GM12864 (cell line): ENCODE measurements around the gene NRTN.

Experiments
- DNase-seq: peaks from one replicate; pipeline ENCODE4 v3.0.0-alpha.2; 2011; ENCODE audit warnings: low read depth
- H3K4me3 ChIP-seq: 2 replicates; pipeline ENCODE4 v1.5.1; 2011; ENCODE audit warnings: mild to moderate bottlenecking, low read depth, low read length, control low read depth
- CTCF ChIP-seq: IDR thresholded peaks from 2 replicates; pipeline ENCODE4 v1.5.1; 2011; ENCODE audit warnings: low read depth, mild to moderate bottlenecking, moderate library complexity, low read length, control low read depth, inconsistent platforms; ENCODE audit errors: missing control alignments

NRTN gene

GRCh38 chr19:5829567-5830310 is 24.9 kb downstream of the NRTN start:
- no peak overlapping the region for H3K4me3 ChIP-seq
- DNase-seq, result no peak
- TF ChIP-seq CTCF, result no peak

GRCh38 chr19:5831159-5831558 is 26.3 kb downstream of the NRTN start:
- DNase-seq, result no peak
- TF ChIP-seq CTCF, result no peak
- no peak overlapping the region for H3K4me3 ChIP-seq

- TF ChIP-seq CTCF, result no peak
- no peak for DNase-seq
- H3K4me3 ChIP-seq, result no peak overlapping the region
Observed at GRCh38 chr19:5832061-5832460, 27.2 kb downstream of the NRTN start.

GRCh38 chr19:5832527-5833216 is 27.8 kb downstream of the NRTN start:
- TF ChIP-seq CTCF, result no peak
- DNase-seq, result no peak
- no peak overlapping the region for H3K4me3 ChIP-seq

GRCh38 chr19:5837761-5838352 is 33.0 kb downstream of the NRTN start:
- no peak overlapping the region for H3K4me3 ChIP-seq
- TF ChIP-seq CTCF, result no peak
- no peak for DNase-seq

GRCh38 chr19:5838353-5839064 is 33.6 kb downstream of the NRTN start:
- H3K4me3 ChIP-seq, result no peak overlapping the region
- no peak for TF ChIP-seq CTCF
- DNase-seq, result no peak
